SK-N-DZ (cell line): ENCODE measurements around the gene SPANXC. TPM values are rescaled to one million over a fixed set of nuclear protein-coding genes. Genes with fewer than 3 reads are reported as not detected.
"Not testable (repeated sequence)": the region's sequence is repeated elsewhere in the genome, so short reads cannot be mapped to it uniquely, and the experiment has no call there.

Experiments used
- DNase-seq: peaks from one replicate; pipeline ENCODE4 v3.0.0-alpha.2; 2015; ENCODE audit warnings: low spot score
- polyA plus RNA-seq, 2 experiments: library from polyadenylated mRNA; depleted of rRNA; stranded (reverse); fragments of >200 nt; gene quantifications; 2 replicates each; pipeline ENCODE4 v1.2.3, GENCODE V29; 2014

SPANXC gene, protein sequence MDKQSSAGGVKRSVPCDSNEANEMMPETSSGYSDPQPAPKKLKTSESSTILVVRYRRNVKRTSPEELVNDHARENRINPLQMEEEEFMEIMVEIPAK
- not detected in 2 replicates for polyA plus RNA-seq (2014; cell fraction: cytosol; rRNA removed)
- polyA plus RNA-seq (2014; cell fraction: nucleus; rRNA removed): not detected in 2 replicates

- not testable (repeated sequence) for DNase-seq
Observed at GRCh38 chrX:141242417-141242816, at the start of gene SPANXC. Gene SPANXC (minus strand): TSS chrX:141242517. CDS start chrX:141242457, 60 bp downstream.

DNA sequence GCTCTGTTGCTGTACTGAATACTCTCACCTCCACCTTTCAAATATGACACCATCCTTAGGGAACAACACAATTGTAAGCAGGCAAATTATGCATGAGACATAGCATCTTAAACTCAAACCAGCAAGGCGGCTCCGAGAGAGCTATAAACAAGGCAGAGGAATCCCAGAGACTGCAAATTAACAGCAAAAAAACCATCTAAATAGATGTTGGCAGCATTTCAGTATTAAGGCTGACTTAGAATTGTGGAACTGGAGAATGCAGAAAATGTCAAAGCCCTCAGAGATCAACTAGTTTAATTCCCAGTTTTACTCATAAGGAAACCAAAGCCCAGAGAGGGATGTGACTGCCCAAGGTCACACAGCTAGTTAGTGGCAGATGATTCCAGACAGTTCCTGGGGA lies 37.2 kb upstream of the SPANXC start:
- no peak for DNase-seq

DNA sequence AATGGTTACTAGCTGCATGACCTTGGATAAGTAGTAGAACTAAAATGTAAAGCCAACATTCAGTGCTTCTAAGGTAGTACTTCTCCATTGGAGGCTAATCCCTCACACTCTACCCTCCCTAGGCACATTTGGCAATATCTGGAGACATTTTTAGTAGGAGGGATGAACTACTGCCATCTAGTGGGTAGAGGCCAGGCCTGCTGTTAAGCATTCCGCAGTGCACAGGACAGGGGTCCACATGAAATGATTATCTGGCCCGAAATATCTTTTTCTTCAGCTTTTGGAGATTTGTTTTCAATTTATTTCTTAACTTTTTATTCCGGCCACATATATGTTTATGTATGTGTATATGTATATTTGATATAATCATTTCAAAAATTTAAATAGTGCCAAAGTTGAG lies 36.0 kb upstream of the SPANXC start:
- DNase-seq: peak; percentile 7

GRCh38 chrX:141258080-141258479 lies 15.8 kb upstream of the SPANXC start:
- no peak for DNase-seq

DNA sequence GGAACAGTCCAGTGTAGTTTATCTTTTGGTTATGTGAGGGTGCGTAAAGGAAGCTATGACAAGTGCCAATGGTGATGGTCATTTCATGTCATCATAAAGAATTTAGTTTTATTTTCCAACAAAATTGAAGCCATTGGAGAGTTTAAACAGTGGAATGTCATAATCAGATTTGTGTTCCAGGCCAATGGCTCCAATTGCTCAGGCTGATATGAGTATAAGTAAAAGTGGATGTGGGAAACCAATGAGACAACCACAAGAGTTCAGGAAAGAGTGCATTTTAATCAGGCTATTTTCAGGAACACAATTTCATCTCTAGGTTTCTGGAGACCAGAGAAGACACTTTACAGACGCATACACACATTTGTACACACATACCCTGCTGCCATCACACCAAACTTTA lies 20.7 kb downstream of the SPANXC start:
- DNase-seq: no peak

GRCh38 chrX:141220342-141221008 lies 21.8 kb downstream of the SPANXC start:
- no peak for DNase-seq

DNA sequence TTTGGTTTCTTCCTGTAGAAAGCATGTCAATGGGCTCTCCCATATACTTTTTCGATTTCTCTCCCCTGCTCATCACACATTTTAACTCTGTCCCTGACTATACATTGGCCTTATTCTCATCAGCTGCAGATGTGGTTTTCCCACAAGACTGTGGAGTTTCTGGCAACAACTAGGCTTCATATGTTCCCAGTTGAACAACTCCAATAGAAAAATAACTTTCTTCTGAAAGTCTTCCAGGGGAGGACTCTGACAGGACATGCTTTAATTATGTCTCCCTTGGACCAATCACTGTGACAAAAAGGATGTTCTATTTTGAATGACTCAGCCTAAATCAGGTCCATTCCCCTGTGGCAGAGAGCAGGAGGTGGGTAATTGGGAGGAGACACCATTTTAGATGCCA lies 28.1 kb downstream of the SPANXC start:
- DNase-seq: no peak

DNA sequence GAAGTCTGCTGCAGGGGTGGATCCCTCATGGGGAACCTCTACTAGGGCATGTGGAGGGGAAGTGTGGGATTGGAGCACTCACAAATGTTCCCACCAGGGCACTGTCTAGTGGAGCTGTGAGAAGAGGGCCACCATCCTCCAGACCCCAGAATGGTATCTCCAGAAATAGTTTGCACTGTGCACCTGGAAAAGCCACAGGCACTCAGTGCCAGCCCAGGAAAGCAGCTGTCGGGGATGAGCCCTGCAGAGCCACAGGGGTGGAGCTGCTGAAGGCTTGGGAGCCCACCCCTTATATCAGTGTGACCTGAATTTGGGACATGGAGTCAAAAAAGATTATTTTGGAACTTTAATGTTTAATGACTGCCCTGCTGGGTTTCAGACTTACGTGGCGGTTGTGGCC lies 40.4 kb downstream of the SPANXC start:
- no peak for DNase-seq
